ENCODE measurements around the gene ACACA.

Gene ACACA

GRCh38 chr17:37385474-37385990, 21.1 kb downstream of the ACACA start:
- Histone ChIP-seq H3K9me3 (ENCODE audit: control extremely low read depth in 1 of 5, control insufficient read depth in 4 of 5, insufficient read depth in 2 of 5, low read depth in 1 of 5, low read length in 4 of 5) (no peaks in the 10 kb centered on the region), H3K4me1 (ENCODE audit: control extremely low read depth in 1 of 4, control insufficient read depth in 4 of 4, insufficient read depth in 4 of 4, low read length in 3 of 4) (no peaks in the 10 kb centered on the region), H3K36me3 (ENCODE audit: control insufficient read depth in 4 of 4, insufficient read depth in 4 of 4, low read length in 3 of 4) (no peaks in the 10 kb centered on the region), H3K27me3 (replicated peaks in 2 of 5; ENCODE audit: control insufficient read depth in 4 of 5, insufficient read depth in 5 of 5, low read length in 4 of 5) (no peaks in the 10 kb centered on the region), H3K4me3 (ENCODE audit: control insufficient read depth in 1 of 7, extremely low read depth in 1 of 7, insufficient read depth in 4 of 7, low read depth in 2 of 7, low read length in 6 of 7) (no peak overlapping the region), H3K27ac (ENCODE audit: insufficient read depth in 1 of 2, low read depth in 1 of 2, low read length in 2 of 2, poor library complexity in 1 of 2, severe bottlenecking in 2 of 2) (no peak overlapping the region)
- POLR2A ChIA-PET = interaction anchor here (0.6 kb wide), 1 partner anchor 416 kb away, joined by 3 read pairs; no protein-coding TSS in a partner anchor
- CTCF ChIA-PET = interaction anchor here (1.0 to 1.8 kb wide), 4 partner anchors 11 to 12 kb away, joined by 3 to 9 read pairs (median 4); partner anchors contain the start of gene C17orf78
- no peak for DNase-seq

- Histone ChIP-seq H3K27ac (ENCODE audit: insufficient read depth in 1 of 2, low read depth in 1 of 2, low read length in 2 of 2, poor library complexity in 1 of 2, severe bottlenecking in 2 of 2) (no peak overlapping the region), H3K27me3 (replicated peaks in 2 of 5; ENCODE audit: control insufficient read depth in 4 of 5, insufficient read depth in 5 of 5, low read length in 4 of 5) (no peaks in the 10 kb centered on the region), H3K4me1 (ENCODE audit: control extremely low read depth in 1 of 4, control insufficient read depth in 4 of 4, insufficient read depth in 4 of 4, low read length in 3 of 4) (no peaks in the 10 kb centered on the region), H3K9me3 (ENCODE audit: control extremely low read depth in 1 of 5, control insufficient read depth in 4 of 5, insufficient read depth in 2 of 5, low read depth in 1 of 5, low read length in 4 of 5) (no peaks in the 10 kb centered on the region), H3K36me3 (ENCODE audit: control insufficient read depth in 4 of 4, insufficient read depth in 4 of 4, low read length in 3 of 4) (no peaks in the 10 kb centered on the region), H3K4me3 (ENCODE audit: control insufficient read depth in 1 of 7, extremely low read depth in 1 of 7, insufficient read depth in 4 of 7, low read depth in 2 of 7, low read length in 6 of 7) (no peak overlapping the region)
- DNase-seq = no peak
- POLR2A ChIA-PET = no interaction called here
- CTCF ChIA-PET = interaction anchor here (1.8 kb wide), 1 partner anchor 10 kb away, joined by 9 read pairs; the partner anchor contains the start of gene C17orf78
- WGBS (ENCODE audit: insufficient coverage) = 100% methylated on average over 1 of the region's 3 CpGs
These were observed 22.0 kb downstream of the ACACA start for GRCh38 chr17:37384560-37385149.

DNA sequence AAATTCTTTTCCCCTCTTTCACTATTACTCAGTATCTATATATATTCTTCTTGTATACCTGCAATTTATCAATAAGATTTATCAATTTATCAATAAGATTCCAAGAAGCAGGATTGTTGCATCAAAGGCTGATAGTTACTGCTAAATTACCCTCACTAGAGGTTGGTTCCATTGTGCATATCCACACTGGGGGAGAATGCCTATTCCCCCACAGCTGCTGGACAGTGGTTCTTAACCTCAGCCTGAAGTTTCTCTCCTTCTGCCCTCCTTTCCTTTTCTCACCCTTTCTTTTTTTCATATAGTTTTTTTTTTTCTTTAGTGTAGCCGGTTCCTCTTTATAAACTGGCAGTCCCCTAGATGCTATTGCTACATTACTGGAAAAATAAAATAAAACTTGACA, 24.6 kb downstream of the ACACA start:
- ChIA-PET CTCF (interaction anchor here (1.0 to 1.7 kb wide), 2 partner anchors 10 to 16 kb away, joined by 3 read pairs; no protein-coding TSS in a partner anchor), POLR2A (no interaction called here)
- Histone ChIP-seq H3K4me3 (ENCODE audit: control insufficient read depth in 1 of 7, extremely low read depth in 1 of 7, insufficient read depth in 4 of 7, low read depth in 2 of 7, low read length in 6 of 7) (no peak overlapping the region), H3K36me3 (ENCODE audit: control insufficient read depth in 4 of 4, insufficient read depth in 4 of 4, low read length in 3 of 4) (no peaks in the 10 kb centered on the region), H3K27ac (ENCODE audit: insufficient read depth in 1 of 2, low read depth in 1 of 2, low read length in 2 of 2, poor library complexity in 1 of 2, severe bottlenecking in 2 of 2) (no peak overlapping the region), H3K9me3 (ENCODE audit: control extremely low read depth in 1 of 5, control insufficient read depth in 4 of 5, insufficient read depth in 2 of 5, low read depth in 1 of 5, low read length in 4 of 5) (no peaks in the 10 kb centered on the region), H3K27me3 (replicated peaks in 2 of 5; ENCODE audit: control insufficient read depth in 4 of 5, insufficient read depth in 5 of 5, low read length in 4 of 5) (no peaks in the 10 kb centered on the region), H3K4me1 (ENCODE audit: control extremely low read depth in 1 of 4, control insufficient read depth in 4 of 4, insufficient read depth in 4 of 4, low read length in 3 of 4) (no peaks in the 10 kb centered on the region)
- no CpG with 5 or more reads among the region's 1 CpG for WGBS (ENCODE audit: insufficient coverage)
- no peak for DNase-seq

DNA sequence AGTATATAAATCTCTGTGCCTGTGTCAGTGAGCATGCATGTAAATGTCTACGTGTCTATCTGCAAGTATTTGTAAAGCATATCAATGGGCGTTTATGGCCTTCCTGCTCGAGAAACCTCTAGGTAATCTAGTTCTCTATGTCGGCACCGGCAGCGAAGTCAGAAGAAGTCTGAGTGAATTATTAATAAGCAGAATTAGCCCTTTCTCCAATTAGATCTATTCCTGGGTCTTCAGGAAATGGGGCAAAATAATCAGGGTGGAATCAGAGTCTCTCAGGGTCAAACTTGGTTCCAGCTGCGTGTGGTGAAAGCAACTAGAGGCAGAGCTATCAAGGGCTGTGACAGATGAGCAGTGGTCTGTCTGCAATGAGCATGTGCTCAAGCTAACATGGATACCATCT, 30.9 kb downstream of the ACACA start, which contains the start of gene C17orf78:
Gene C17orf78, plus strand, starts transcription at position 280 of the 400 bp plus-strand sequence. Its CDS starts 108 bp downstream, at position 388.
- no peaks in the 10 kb centered on the region for H3K36me3 ChIP-seq (ENCODE audit: control insufficient read depth in 4 of 4, insufficient read depth in 4 of 4, low read length in 3 of 4)
- 97% methylated on average over 3 of the region's 7 CpGs for WGBS (ENCODE audit: insufficient coverage)
- H3K27ac ChIP-seq (ENCODE audit: insufficient read depth in 1 of 2, low read depth in 1 of 2, low read length in 2 of 2, poor library complexity in 1 of 2, severe bottlenecking in 2 of 2) = no peak within 1 kb of the TSS
- no peaks in the 10 kb centered on the region for H3K9me3 ChIP-seq (ENCODE audit: control extremely low read depth in 1 of 5, control insufficient read depth in 4 of 5, insufficient read depth in 2 of 5, low read depth in 1 of 5, low read length in 4 of 5)
- H3K4me3 ChIP-seq (ENCODE audit: control insufficient read depth in 1 of 7, extremely low read depth in 1 of 7, insufficient read depth in 4 of 7, low read depth in 2 of 7, low read length in 6 of 7) = no peak within 1 kb of the TSS
- DNase-seq = no peak
- POLR2A ChIA-PET = interaction anchor here (0.7 kb wide), 1 partner anchor 503 kb away, joined by 3 read pairs; no protein-coding TSS in a partner anchor
- no peaks in the 10 kb centered on the region for H3K4me1 ChIP-seq (ENCODE audit: control extremely low read depth in 1 of 4, control insufficient read depth in 4 of 4, insufficient read depth in 4 of 4, low read length in 3 of 4)
- CTCF ChIA-PET = interaction anchor here (0.6 to 5.7 kb wide), 7 partner anchors 9 to 135 kb away, joined by 3 to 35 read pairs (median 3); no protein-coding TSS in a partner anchor
- H3K27me3 ChIP-seq (replicated peaks in 2 of 5; ENCODE audit: control insufficient read depth in 4 of 5, insufficient read depth in 5 of 5, low read length in 4 of 5) = no peaks in the 10 kb centered on the region

GRCh38 chr17:37373530-37374159, 33.0 kb downstream of the ACACA start:
- H3K4me1 ChIP-seq (ENCODE audit: control extremely low read depth in 1 of 4, control insufficient read depth in 4 of 4, insufficient read depth in 4 of 4, low read length in 3 of 4) = no peaks in the 10 kb centered on the region
- peak; percentile 84 to 91 (median 85) for DNase-seq
- no peaks in the 10 kb centered on the region for H3K27me3 ChIP-seq (replicated peaks in 2 of 5; ENCODE audit: control insufficient read depth in 4 of 5, insufficient read depth in 5 of 5, low read length in 4 of 5)
- no peak overlapping the region for H3K4me3 ChIP-seq (ENCODE audit: control insufficient read depth in 1 of 7, extremely low read depth in 1 of 7, insufficient read depth in 4 of 7, low read depth in 2 of 7, low read length in 6 of 7)
- no peaks in the 10 kb centered on the region for H3K9me3 ChIP-seq (ENCODE audit: control extremely low read depth in 1 of 5, control insufficient read depth in 4 of 5, insufficient read depth in 2 of 5, low read depth in 1 of 5, low read length in 4 of 5)
- 10% methylated on average over 3 of the region's 4 CpGs for WGBS (ENCODE audit: insufficient coverage)
- ChIA-PET POLR2A (no interaction called here), CTCF (interaction anchor here (0.6 to 5.7 kb wide), 27 partner anchors 8 to 1205 kb away, joined by 3 to 35 read pairs (median 4); no protein-coding TSS in a partner anchor)
- H3K36me3 ChIP-seq (ENCODE audit: control insufficient read depth in 4 of 4, insufficient read depth in 4 of 4, low read length in 3 of 4) = no peaks in the 10 kb centered on the region
- no peak overlapping the region for H3K27ac ChIP-seq (ENCODE audit: insufficient read depth in 1 of 2, low read depth in 1 of 2, low read length in 2 of 2, poor library complexity in 1 of 2, severe bottlenecking in 2 of 2)

- WGBS (ENCODE audit: insufficient coverage) = 100% methylated on average over 1 of the region's 3 CpGs
- POLR2A ChIA-PET = no interaction called here
- H3K36me3 ChIP-seq (ENCODE audit: control insufficient read depth in 4 of 4, insufficient read depth in 4 of 4, low read length in 3 of 4) = no peaks in the 10 kb centered on the region
- H3K4me3 ChIP-seq (ENCODE audit: control insufficient read depth in 1 of 7, extremely low read depth in 1 of 7, insufficient read depth in 4 of 7, low read depth in 2 of 7, low read length in 6 of 7) = no peak overlapping the region
- no peaks in the 10 kb centered on the region for H3K27me3 ChIP-seq (replicated peaks in 2 of 5; ENCODE audit: control insufficient read depth in 4 of 5, insufficient read depth in 5 of 5, low read length in 4 of 5)
- H3K9me3 ChIP-seq (ENCODE audit: control extremely low read depth in 1 of 5, control insufficient read depth in 4 of 5, insufficient read depth in 2 of 5, low read depth in 1 of 5, low read length in 4 of 5) = no peaks in the 10 kb centered on the region
- H3K4me1 ChIP-seq (ENCODE audit: control extremely low read depth in 1 of 4, control insufficient read depth in 4 of 4, insufficient read depth in 4 of 4, low read length in 3 of 4) = no peaks in the 10 kb centered on the region
- no peak overlapping the region for H3K27ac ChIP-seq (ENCODE audit: insufficient read depth in 1 of 2, low read depth in 1 of 2, low read length in 2 of 2, poor library complexity in 1 of 2, severe bottlenecking in 2 of 2)
- CTCF ChIA-PET = no interaction called here
- DNase-seq = no peak
These were observed 38.1 kb downstream of the ACACA start for GRCh38 chr17:37368577-37368976.

DNA sequence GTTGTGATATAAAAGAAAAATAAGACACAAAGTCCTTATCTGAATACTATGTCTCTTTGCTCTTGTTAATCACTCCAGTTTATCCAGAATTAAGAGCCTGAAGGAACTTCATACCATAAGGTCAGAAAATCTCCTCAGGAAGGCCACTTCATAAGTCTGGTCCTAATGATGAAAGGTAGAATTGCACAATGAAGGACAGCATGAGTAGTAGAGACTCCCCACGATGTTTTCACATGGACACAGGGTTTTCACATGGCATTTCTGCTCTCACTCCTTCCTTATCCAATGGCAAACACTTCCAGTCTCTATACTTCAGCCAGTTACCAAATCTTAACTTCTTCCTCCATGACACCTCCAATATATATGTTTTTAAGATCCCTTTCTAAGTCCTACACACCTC, 41.0 kb downstream of the ACACA start:
- H3K4me3 ChIP-seq (ENCODE audit: control insufficient read depth in 1 of 7, extremely low read depth in 1 of 7, insufficient read depth in 4 of 7, low read depth in 2 of 7, low read length in 6 of 7) = no peak overlapping the region
- no peaks in the 10 kb centered on the region for H3K36me3 ChIP-seq (ENCODE audit: control insufficient read depth in 4 of 4, insufficient read depth in 4 of 4, low read length in 3 of 4)
- peaks cover 0 to 3% (median under 1%) of the 10 kb centered on the region in 4 experiments for H3K4me1 ChIP-seq (ENCODE audit: control extremely low read depth in 1 of 4, control insufficient read depth in 4 of 4, insufficient read depth in 4 of 4, low read length in 3 of 4)
- H3K27me3 ChIP-seq (replicated peaks in 2 of 5; ENCODE audit: control insufficient read depth in 4 of 5, insufficient read depth in 5 of 5, low read length in 4 of 5) = no peaks in the 10 kb centered on the region
- no peak for DNase-seq
- H3K27ac ChIP-seq (ENCODE audit: insufficient read depth in 1 of 2, low read depth in 1 of 2, low read length in 2 of 2, poor library complexity in 1 of 2, severe bottlenecking in 2 of 2) = no peak overlapping the region
- no CpG with 5 or more reads among the region's 1 CpG for WGBS (ENCODE audit: insufficient coverage)
- CTCF ChIA-PET = interaction anchor here (0.8 to 1.3 kb wide), 2 partner anchors 8 to 9 kb away, joined by 3 to 6 read pairs; no protein-coding TSS in a partner anchor
- no peaks in the 10 kb centered on the region for H3K9me3 ChIP-seq (ENCODE audit: control extremely low read depth in 1 of 5, control insufficient read depth in 4 of 5, insufficient read depth in 2 of 5, low read depth in 1 of 5, low read length in 4 of 5)
- POLR2A ChIA-PET = no interaction called here
